Astrocyte of the spinal cord (primary cell): ENCODE results near the gene ZNF20.

ENCODE experiments used
- DNase-seq: peaks from one replicate; pipeline ENCODE4 v3.0.0; 2011; ENCODE audit warnings: low read depth, low spot score
- H3K4me3 ChIP-seq: 2 replicates; pipeline ENCODE4 v1.5.1; 2011; ENCODE audit warnings: low read depth, mild to moderate bottlenecking, low read length, moderate library complexity
- CTCF ChIP-seq: IDR thresholded peaks from 2 replicates; pipeline ENCODE4 v1.5.1; 2012; ENCODE audit warnings: low read depth, mild to moderate bottlenecking, low read length, inconsistent platforms
- in situ Hi-C: cut with HindIII; loops from 2 replicates; pipeline ENCODE4 v1.10.0; 2017; ENCODE audit warnings: low sequenced_read_pairs

ZNF20 gene

GRCh38 chr19:12162513-12162881, 22.3 kb upstream of the ZNF20 start:
- no peak for TF ChIP-seq CTCF

GRCh38 chr19:12159773-12160414, 19.7 kb upstream of the ZNF20 start:
- TF ChIP-seq CTCF = no peak
- no peak for DNase-seq
- in situ Hi-C loops = no loop called here
- no peak overlapping the region for H3K4me3 ChIP-seq

More at GRCh38 chr19:12162513-12162881, 22.3 kb upstream of the ZNF20 start:
- DNase-seq = peak; percentile 20
- in situ Hi-C loops = no loop called here
- peak overlapping the region; percentile 77 for H3K4me3 ChIP-seq

GRCh38 chr19:12156223-12157058, 16.3 kb upstream of the ZNF20 start, which contains the start of gene ZNF625:
Gene ZNF625, minus strand, starts transcription at chr19:12156734. Its CDS starts 176 bp downstream, at chr19:12156558.
- peak within 1 kb of the TSS; percentile 88 for H3K4me3 ChIP-seq
- TF ChIP-seq CTCF = no peak
- in situ Hi-C loops = no loop called here
- DNase-seq = peak; percentile 84

- TF ChIP-seq CTCF = no peak
- peak overlapping the region; percentile 88 for H3K4me3 ChIP-seq
- no peak for DNase-seq
- in situ Hi-C loops = no loop called here
Measured at GRCh38 chr19:12155324-12155860, 15.2 kb upstream of the ZNF20 start.

GRCh38 chr19:12145348-12145747, 5.2 kb upstream of the ZNF20 start:
- in situ Hi-C loops = no loop called here
- DNase-seq = no peak
- H3K4me3 ChIP-seq = no peak overlapping the region
- TF ChIP-seq CTCF = no peak

- H3K4me3 ChIP-seq = no peak overlapping the region
- no peak for DNase-seq
- TF ChIP-seq CTCF = no peak
- in situ Hi-C loops = no loop called here
Measured at GRCh38 chr19:12141405-12141736, 1.2 kb upstream of the ZNF20 start.
